BJ (cell line): ENCODE data around the gene NNT. TPM values are rescaled to one million over a fixed set of nuclear protein-coding genes. Genes with fewer than 3 reads are reported as not detected.

Source experiments
- CTCF ChIA-PET: fragments of 350-600 bp; formaldehyde crosslinking; extraction: SDS; loops from one replicate; lab custom pipeline; 2021; ENCODE audit warnings: antibody characterized with exemption, inconsistent platforms; lab: Yijun Ruan, JAX
- POLR2A ChIA-PET: fragments of 300-600 bp; sonication (Branson Sonifier 250); formaldehyde crosslinking; extraction: SDS; loops from one replicate; lab custom pipeline; 2021; ENCODE audit warnings: antibody characterized with exemption; lab: Charles Lee
- DNase-seq: peaks from one replicate; pipeline ENCODE4 v3.0.0-alpha.2; 2011; ENCODE audit warnings: low read depth
- H3K27me3 ChIP-seq: 2 replicates; pipeline ENCODE4 v1.6.0; 2011; ENCODE audit warnings: low read length; ENCODE audit not compliant: control insufficient read depth, insufficient read depth
- H3K36me3 ChIP-seq: 2 replicates; pipeline ENCODE4 v1.5.1; 2011; ENCODE audit warnings: low read length; ENCODE audit not compliant: control insufficient read depth, insufficient read depth
- H3K4me3 ChIP-seq: 2 replicates; pipeline ENCODE4 v1.5.1; 2011; ENCODE audit warnings: low read depth, mild to moderate bottlenecking, control low read depth, low read length
- polyA plus RNA-seq: library from polyadenylated mRNA; depleted of rRNA; stranded (reverse); fragments of >200 nt; gene quantifications from 2 replicates; pipeline ENCODE4 v1.2.3, GENCODE V29; 2011
- TF ChIP-seq, protein P1 (sequence below): IDR thresholded peaks from 2 replicates; pipeline ENCODE4 v1.5.1; 2011; ENCODE audit warnings: low read depth, mild to moderate bottlenecking, control low read depth, inconsistent platforms, low read length, moderate library complexity; ENCODE audit not compliant: insufficient read depth

The NNT gene
- polyA plus RNA-seq, 1 experiment: 44.8 TPM

DNA sequence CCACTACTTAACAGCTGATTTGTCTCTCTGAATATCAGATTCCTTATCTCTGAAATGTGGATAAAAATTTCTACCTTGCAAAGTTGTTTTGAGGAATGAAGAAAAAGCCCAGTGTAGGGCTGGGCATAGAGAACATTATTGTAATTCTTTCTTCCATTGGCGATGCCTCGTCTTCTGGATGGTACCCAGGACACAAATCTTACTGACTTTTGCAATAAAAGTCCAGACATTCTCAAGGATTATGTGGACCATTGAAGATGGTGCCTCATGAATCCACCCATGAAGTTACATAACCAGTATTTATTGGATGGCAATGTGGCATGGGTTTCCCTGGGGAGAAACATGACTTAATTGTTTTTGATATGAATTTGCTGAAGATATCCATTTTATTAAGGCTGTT lies 33.1 kb downstream of the NNT start:
- no peaks in the 10 kb centered on the region for H3K36me3 ChIP-seq
- POLR2A ChIA-PET: no interaction called here
- CTCF ChIA-PET: no interaction called here
- no peak overlapping the region for H3K4me3 ChIP-seq
- DNase-seq: no peak
- no peaks in the 10 kb centered on the region for H3K27me3 ChIP-seq
- TF ChIP-seq, protein P1, sequence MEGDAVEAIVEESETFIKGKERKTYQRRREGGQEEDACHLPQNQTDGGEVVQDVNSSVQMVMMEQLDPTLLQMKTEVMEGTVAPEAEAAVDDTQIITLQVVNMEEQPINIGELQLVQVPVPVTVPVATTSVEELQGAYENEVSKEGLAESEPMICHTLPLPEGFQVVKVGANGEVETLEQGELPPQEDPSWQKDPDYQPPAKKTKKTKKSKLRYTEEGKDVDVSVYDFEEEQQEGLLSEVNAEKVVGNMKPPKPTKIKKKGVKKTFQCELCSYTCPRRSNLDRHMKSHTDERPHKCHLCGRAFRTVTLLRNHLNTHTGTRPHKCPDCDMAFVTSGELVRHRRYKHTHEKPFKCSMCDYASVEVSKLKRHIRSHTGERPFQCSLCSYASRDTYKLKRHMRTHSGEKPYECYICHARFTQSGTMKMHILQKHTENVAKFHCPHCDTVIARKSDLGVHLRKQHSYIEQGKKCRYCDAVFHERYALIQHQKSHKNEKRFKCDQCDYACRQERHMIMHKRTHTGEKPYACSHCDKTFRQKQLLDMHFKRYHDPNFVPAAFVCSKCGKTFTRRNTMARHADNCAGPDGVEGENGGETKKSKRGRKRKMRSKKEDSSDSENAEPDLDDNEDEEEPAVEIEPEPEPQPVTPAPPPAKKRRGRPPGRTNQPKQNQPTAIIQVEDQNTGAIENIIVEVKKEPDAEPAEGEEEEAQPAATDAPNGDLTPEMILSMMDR: no peak

DNA sequence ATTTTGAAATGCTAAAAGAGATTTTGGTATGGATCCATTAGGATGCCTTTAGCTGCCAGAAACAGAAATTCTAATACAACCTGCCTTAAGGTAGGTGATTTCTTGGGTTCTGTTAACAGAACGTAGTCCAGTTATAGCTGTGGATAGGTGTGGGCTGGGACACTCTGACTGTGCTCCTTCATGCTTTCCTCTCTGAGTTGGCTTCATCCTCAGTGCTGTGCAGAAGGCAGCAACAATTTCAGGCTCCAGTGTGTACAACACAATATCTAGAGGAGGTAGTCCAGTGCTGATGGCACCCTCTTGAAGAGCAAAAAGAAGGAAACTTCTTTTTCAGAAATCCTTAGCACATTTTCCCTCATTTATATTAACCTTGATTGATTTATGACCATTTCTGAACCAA lies 34.4 kb downstream of the NNT start:
- Histone ChIP-seq H3K4me3 (no peak overlapping the region), H3K27me3 (no peaks in the 10 kb centered on the region), H3K36me3 (no peaks in the 10 kb centered on the region)
- CTCF ChIA-PET: interaction anchor here (0.6 kb wide), 1 partner anchor 213 kb away, joined by 4 read pairs; no protein-coding TSS in a partner anchor
- POLR2A ChIA-PET: interaction anchor here (0.6 kb wide), 1 partner anchor 11 kb away, joined by 5 read pairs; no protein-coding TSS in a partner anchor
- DNase-seq: no peak
- TF ChIP-seq, protein P1: no peak

DNA sequence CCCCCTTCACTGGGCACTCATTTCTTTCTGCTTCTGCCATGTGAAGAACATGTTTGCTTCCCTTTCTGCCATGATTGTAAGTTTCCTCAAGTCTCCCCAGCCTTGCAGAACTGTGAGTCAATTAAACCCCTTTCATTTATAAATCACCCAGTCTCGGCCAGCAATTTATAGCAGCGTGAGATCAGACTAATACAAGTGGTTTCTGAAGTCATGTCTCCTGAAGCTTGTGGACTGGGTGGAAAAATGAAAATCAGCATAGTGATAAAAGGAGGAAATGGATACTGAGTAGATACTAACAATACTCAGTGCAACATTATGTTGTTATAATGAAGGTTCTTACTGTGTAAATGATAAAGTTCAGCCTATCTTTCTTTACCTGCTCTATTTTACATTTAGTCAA lies 35.1 kb downstream of the NNT start:
- CTCF ChIA-PET: interaction anchor here (0.8 to 1.1 kb wide), 2 partner anchors 8 to 10 kb away, joined by 3 read pairs; no protein-coding TSS in a partner anchor
- no peak for DNase-seq
- TF ChIP-seq, protein P1: no peak
- H3K4me3 ChIP-seq: no peak overlapping the region
- no peaks in the 10 kb centered on the region for H3K27me3 ChIP-seq
- H3K36me3 ChIP-seq: no peaks in the 10 kb centered on the region
- POLR2A ChIA-PET: no interaction called here

DNA sequence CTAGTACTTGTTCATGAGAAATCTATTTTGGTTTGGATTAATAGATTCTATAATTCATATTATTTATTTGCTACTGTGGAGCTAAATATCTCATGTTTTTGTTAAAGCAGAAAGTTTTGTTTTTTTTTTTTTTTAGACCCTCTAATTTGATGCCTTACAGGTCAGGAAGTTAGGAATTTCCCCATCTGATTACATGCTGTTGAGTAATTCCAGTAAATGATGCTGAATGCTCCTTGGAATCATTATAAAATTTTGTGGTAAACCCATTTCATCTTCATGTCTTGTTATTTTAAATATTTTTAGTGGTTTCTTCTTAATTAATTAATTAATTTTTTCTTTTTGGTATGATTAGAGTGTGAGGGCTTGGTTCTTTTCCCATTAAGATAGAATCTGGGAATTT lies 35.6 kb downstream of the NNT start:
- no peak for DNase-seq
- TF ChIP-seq, protein P1: no peak
- H3K36me3 ChIP-seq: no peaks in the 10 kb centered on the region
- ChIA-PET POLR2A (no interaction called here), CTCF (interaction anchor here (0.8 to 1.1 kb wide), 2 partner anchors 9 to 10 kb away, joined by 3 read pairs; no protein-coding TSS in a partner anchor)
- H3K4me3 ChIP-seq: no peak overlapping the region
- no peaks in the 10 kb centered on the region for H3K27me3 ChIP-seq

DNA sequence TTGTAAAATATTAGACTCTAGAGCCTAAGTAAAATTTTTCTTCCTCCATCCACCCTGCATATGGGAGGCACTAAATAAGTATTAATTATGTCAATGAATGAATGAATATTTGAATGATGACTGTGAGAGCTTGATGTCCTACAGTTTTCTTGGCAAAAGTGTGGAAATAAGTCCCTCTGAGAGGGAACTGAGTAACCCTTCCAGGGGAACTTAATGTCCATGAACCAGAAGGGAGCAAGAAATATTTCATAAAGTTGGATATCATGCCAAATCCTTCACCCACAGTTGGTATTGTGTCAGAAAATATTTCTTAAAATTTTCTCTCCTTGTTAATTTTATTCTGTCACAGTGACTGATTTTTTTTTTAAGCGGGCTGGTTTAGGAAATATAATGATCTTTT lies 36.6 kb downstream of the NNT start:
- DNase-seq: no peak
- Histone ChIP-seq H3K36me3 (no peaks in the 10 kb centered on the region), H3K27me3 (no peaks in the 10 kb centered on the region), H3K4me3 (no peak overlapping the region)
- ChIA-PET CTCF (interaction anchor here (0.7 kb wide), 1 partner anchor 75 kb away, joined by 4 read pairs; no protein-coding TSS in a partner anchor), POLR2A (no interaction called here)
- TF ChIP-seq, protein P1: no peak
